ENCODE measurements around the gene HERC2.
"Not testable (repeated sequence)": the region's sequence is repeated elsewhere in the genome, so short reads cannot be mapped to it uniquely, and the experiment has no call there.

DNA sequence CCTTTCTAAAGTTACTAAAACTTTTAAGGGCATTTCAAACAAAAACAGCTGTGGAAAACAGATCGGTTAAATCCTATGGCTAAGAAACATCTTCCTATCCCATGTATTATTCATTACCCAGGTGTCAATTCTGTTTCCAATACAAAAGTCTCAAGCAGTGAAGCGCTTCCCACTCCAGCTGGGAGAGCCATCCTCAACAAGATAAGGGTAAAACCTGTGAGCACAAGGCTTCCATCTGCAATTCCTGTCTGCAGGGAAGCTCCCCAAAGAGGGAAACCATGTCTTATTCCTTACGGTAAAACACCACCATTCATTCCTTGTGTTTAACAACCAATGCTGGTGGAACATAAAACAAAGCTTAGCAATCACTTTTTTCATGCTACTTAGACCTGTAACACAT, 3.2 kb downstream of the HERC2 start:
- TF ChIP-seq, protein P1, sequence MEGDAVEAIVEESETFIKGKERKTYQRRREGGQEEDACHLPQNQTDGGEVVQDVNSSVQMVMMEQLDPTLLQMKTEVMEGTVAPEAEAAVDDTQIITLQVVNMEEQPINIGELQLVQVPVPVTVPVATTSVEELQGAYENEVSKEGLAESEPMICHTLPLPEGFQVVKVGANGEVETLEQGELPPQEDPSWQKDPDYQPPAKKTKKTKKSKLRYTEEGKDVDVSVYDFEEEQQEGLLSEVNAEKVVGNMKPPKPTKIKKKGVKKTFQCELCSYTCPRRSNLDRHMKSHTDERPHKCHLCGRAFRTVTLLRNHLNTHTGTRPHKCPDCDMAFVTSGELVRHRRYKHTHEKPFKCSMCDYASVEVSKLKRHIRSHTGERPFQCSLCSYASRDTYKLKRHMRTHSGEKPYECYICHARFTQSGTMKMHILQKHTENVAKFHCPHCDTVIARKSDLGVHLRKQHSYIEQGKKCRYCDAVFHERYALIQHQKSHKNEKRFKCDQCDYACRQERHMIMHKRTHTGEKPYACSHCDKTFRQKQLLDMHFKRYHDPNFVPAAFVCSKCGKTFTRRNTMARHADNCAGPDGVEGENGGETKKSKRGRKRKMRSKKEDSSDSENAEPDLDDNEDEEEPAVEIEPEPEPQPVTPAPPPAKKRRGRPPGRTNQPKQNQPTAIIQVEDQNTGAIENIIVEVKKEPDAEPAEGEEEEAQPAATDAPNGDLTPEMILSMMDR (IDR thresholded peaks at IDR 0.05; ENCODE audit: insufficient read depth, low read length, poor library complexity, severe bottlenecking), result not testable (repeated sequence)
- TF ChIP-seq EZH2phosphoT487 (conservative IDR thresholded peaks at IDR 0.05; ENCODE audit: low read length), result not testable (repeated sequence)
